Gastrocnemius medialis (tissue), 4 donors: ENCODE data around the gene RTN4RL1. TPM values are rescaled to one million over a fixed set of nuclear protein-coding genes. Genes with fewer than 3 reads are reported as not detected.
A peak's percentile ranks its signal among the peaks of the same experiment; 100 is the strongest.

Experiments
- ATAC-seq, 2 donors: fragments of 150-250 bp; one replicate each; pipeline ENCODE4 v1.9.1; 2016
- DNase-seq, 2 donors: peaks; one replicate each; pipeline ENCODE4 v3.0.0-alpha.2; 2019
- H3K27ac ChIP-seq, 4 donors: fragments of 200-600 bp; sonication (generic); 1 replicate in 1 of 4; 2 replicates in 3 of 4; pipeline ENCODE4 v1.5.1; 2016 to 2018; ENCODE audit warnings: mild to moderate bottlenecking in 2 of 4, moderate library complexity in 1 of 4
- H3K27me3 ChIP-seq, 3 donors: fragments of 200-600 bp; sonication (generic) in 2 of 3; 1 replicate in 1 of 3; 2 replicates in 2 of 3; pipeline versions ENCODE4 v1.5.1 to v1.6.0; 2016 to 2019; ENCODE audit warnings: mild to moderate bottlenecking in 1 of 3, moderate library complexity in 1 of 3
- H3K36me3 ChIP-seq, 2 donors: fragments of 200-600 bp; sonication (generic) in 1 of 2; one replicate each; pipeline ENCODE4 v1.5.1; 2017 to 2018
- H3K4me1 ChIP-seq, 2 donors: fragments of 200-600 bp; sonication (generic) in 1 of 2; one replicate each; pipeline ENCODE4 v1.5.1; 2016 to 2017; ENCODE audit warnings: mild to moderate bottlenecking in 2 of 2
- H3K4me3 ChIP-seq, 4 donors: fragments of 200-600 bp; sonication (generic) in 3 of 4; 1 replicate in 1 of 4; 2 replicates in 3 of 4; pipeline ENCODE4 v1.5.1; 2016 to 2019; ENCODE audit warnings: mild to moderate bottlenecking in 2 of 4
- H3K9me3 ChIP-seq, 3 donors: fragments of 200-600 bp; sonication (generic) in 2 of 3; 1 replicate in 1 of 3; 2 replicates in 2 of 3; pipeline ENCODE4 v1.5.1; 2016 to 2019
- CTCF ChIP-seq, 5 experiments: fragments of 450-650 bp in 3 of 5; fragments of 200-600 bp in 2 of 5; sonication (generic) in 2 of 5; IDR thresholded peaks in 4 of 5; conservative IDR thresholded peaks in 1 of 5; 1 replicate in 4 of 5; 2 replicates in 1 of 5; pipeline ENCODE4 v1.5.1; 2016 to 2019; ENCODE audit warnings: antibody characterized with exemption in 5 of 5, mild to moderate bottlenecking in 3 of 5, moderate library complexity in 3 of 5
- POLR2A ChIP-seq, 2 donors: fragments of 450-650 bp; IDR thresholded peaks; one replicate each; pipeline ENCODE4 v1.6.1; 2017; ENCODE audit warnings: antibody characterized with exemption in 2 of 2, mild to moderate bottlenecking in 2 of 2, moderate library complexity in 2 of 2
- in situ Hi-C, 4 donors: fragments of 200-750 bp; cut with MboI; loops; one replicate each; pipeline versions ENCODE4 v1.15.0 to v1.8.0; 2017; ENCODE audit warnings: low sequenced_read_pairs in 4 of 4
- intact Hi-C: fragments of 100-400 bp; cut with DNase I; formaldehyde crosslinking; loops from one replicate; pipeline ENCODE4 v1.15.1; 2023; ENCODE audit warnings: low total_unique reads
- total RNA-seq, 4 donors: library from RNA; depleted of rRNA; stranded (reverse); fragments of >200 nt; gene quantifications; one replicate each; pipeline versions ENCODE4 v1.1.0 to v1.2.3, GENCODE V29; 2016

RTN4RL1 gene
- total RNA-seq, 4 donors from 2014 or later = 0.31 to 1.7 (median 1.2) TPM

- H3K4me3 ChIP-seq = no peak overlapping the region
- DNase-seq (peak in 1 of 2 donors; percentile 42), ATAC-seq (no peak)
- H3K27me3 ChIP-seq = no peaks in the 10 kb centered on the region
- TF ChIP-seq CTCF (IDR thresholded peaks at IDR 0.05 in 4 of 5, conservative IDR thresholded peaks at IDR 0.05 in 1 of 5) = no peak
- no peak for TF ChIP-seq POLR2A (IDR thresholded peaks at IDR 0.05)
- peaks cover 23 to 28% of the 10 kb centered on the region in 2 donors for H3K4me1 ChIP-seq
- in situ Hi-C loops (loop anchor here in 2 of 4 donors (5.0 to 10.0 kb wide), 2 partner anchors 184 to 186 kb away; no protein-coding TSS in a partner anchor), intact Hi-C loops (no loop called here)
- no peaks in the 10 kb centered on the region for H3K9me3 ChIP-seq
- H3K27ac ChIP-seq = peak overlapping the region; percentile 68 to 82 (median 74)
- H3K36me3 ChIP-seq = peaks cover 0 to 13% of the 10 kb centered on the region in 2 donors
Observed at GRCh38 chr17:2060681-2061440, 35.7 kb upstream of the RTN4RL1 start.

GRCh38 chr17:2060385-2060658 is 35.2 kb upstream of the RTN4RL1 start:
- H3K4me3 ChIP-seq = no peak overlapping the region
- peaks cover 0 to 13% of the 10 kb centered on the region in 2 donors for H3K36me3 ChIP-seq
- no peaks in the 10 kb centered on the region for H3K9me3 ChIP-seq
- H3K4me1 ChIP-seq = peaks cover 23 to 27% of the 10 kb centered on the region in 2 donors
- no peaks in the 10 kb centered on the region for H3K27me3 ChIP-seq
- DNase-seq (no peak), ATAC-seq (no peak)
- TF ChIP-seq POLR2A (IDR thresholded peaks at IDR 0.05) (no peak), CTCF (IDR thresholded peaks at IDR 0.05 in 4 of 5, conservative IDR thresholded peaks at IDR 0.05 in 1 of 5) (no peak)
- in situ Hi-C loops = loop anchor here in 2 of 4 donors (5.0 to 10.0 kb wide), 2 partner anchors 184 to 187 kb away; no protein-coding TSS in a partner anchor
- H3K27ac ChIP-seq = peak overlapping the region; percentile 68 to 82 (median 74)
- intact Hi-C loops = no loop called here

GRCh38 chr17:2059547-2060384 is 34.6 kb upstream of the RTN4RL1 start:
- Histone ChIP-seq H3K4me1 (peaks cover 18 to 27% of the 10 kb centered on the region in 2 donors), H3K36me3 (peaks cover 0 to 10% of the 10 kb centered on the region in 2 donors)
- intact Hi-C loops = loop anchor here (5.0 kb wide), 1 partner anchor 33 kb away; no protein-coding TSS in a partner anchor

More at GRCh38 chr17:2059547-2060384, 34.6 kb upstream of the RTN4RL1 start:
- DNase-seq (no peak), ATAC-seq (no peak)
- H3K4me3 ChIP-seq = peak overlapping the region in 3 of 4 donors; percentile 17 to 37 (median 30)
- no peak for TF ChIP-seq CTCF (IDR thresholded peaks at IDR 0.05 in 4 of 5, conservative IDR thresholded peaks at IDR 0.05 in 1 of 5)
- TF ChIP-seq POLR2A (IDR thresholded peaks at IDR 0.05) = no peak
- in situ Hi-C loops = loop anchor here in 2 of 4 donors (5.0 to 10.0 kb wide), 2 partner anchors 185 to 188 kb away; no protein-coding TSS in a partner anchor
- H3K27me3 ChIP-seq = no peaks in the 10 kb centered on the region
- H3K9me3 ChIP-seq = no peaks in the 10 kb centered on the region
- H3K27ac ChIP-seq = peak overlapping the region; percentile 68 to 82 (median 74)
